Activated naive CD4-positive, alpha-beta T cell treated with Interleukin-2 at 50 U/mL for 16 hours (primary cell): ENCODE data around the gene PCDH9.

Source experiments
- DNase-seq: peaks from one replicate; pipeline ENCODE4 v3.0.0-alpha.2; 2020

The PCDH9 gene

GRCh38 chr13:67229481-67230403 lies at the start of gene PCDH9:
PCDH9 (minus strand) TSS chr13:67230336; CDS start chr13:67228440, 1,896 bp downstream.
- DNase-seq = no peak

DNA sequence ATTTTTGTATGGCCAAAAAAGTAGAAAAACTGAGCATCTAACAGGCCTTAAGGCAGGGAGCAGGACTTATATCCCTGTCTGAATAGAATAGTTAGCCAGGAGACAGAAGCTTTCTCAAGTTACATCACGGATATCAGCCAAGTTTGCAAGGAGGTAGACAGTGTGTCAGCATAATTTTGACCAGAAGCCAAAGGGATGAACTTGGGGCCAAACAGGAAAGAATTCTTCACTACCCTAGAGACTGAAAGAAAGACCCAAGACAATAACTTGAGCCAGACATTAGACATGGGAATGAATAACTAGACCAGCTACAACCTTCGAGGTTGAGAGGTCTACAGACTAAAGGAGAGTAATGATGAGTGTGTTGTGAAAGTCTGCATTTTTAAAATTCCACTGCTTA lies 48.1 kb upstream of the PCDH9 start:
- DNase-seq = no peak

DNA sequence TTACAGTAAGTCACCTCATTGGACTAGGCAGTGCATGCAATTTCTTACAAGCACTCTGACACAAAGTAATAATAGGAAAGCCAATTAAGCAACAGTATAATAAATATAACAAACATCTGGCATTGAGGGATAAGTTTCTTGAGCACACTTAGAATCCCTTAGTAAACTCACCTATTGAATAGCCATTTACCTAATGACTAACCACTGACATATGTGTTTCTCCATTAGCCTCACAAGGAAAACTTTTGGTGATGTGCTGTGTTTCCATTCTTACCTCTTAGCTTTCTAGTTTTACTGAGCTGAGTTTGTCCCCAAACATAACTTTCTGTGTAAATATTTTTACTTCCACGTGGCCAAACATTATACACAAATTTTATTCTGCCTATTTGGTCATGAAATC lies 47.4 kb upstream of the PCDH9 start:
- DNase-seq = no peak

DNA sequence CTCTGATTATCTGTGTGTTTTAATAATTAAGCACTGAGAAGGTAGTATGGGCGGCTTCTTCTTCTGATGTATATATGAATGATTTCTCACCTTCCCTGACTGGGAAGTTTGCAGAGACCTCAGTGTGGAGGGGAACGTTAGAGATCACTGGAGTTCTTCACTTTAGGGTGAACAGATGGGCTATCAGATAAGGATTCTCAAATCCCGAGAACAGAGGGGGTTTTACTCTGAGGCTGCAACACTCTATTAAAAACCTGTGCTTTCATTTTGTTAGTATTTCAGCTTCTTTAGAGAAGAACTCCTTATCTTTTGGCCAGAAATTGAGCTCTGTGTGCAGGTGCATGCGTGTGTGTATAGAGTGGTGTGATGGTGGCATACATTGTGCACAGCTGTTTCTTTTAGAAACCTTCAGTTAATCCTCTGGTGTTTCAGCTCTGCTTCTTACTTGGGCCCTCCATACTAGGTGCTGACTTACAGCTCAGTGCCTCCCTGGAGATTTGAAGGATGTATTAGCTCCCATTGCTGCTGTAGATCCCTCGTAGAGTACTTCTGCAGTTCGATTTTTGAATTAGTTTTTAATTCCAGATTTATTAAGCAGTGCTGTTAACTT lies 45.3 kb upstream of the PCDH9 start:
- DNase-seq = no peak

GRCh38 chr13:67273001-67273400 lies 42.9 kb upstream of the PCDH9 start:
- no peak for DNase-seq

DNA sequence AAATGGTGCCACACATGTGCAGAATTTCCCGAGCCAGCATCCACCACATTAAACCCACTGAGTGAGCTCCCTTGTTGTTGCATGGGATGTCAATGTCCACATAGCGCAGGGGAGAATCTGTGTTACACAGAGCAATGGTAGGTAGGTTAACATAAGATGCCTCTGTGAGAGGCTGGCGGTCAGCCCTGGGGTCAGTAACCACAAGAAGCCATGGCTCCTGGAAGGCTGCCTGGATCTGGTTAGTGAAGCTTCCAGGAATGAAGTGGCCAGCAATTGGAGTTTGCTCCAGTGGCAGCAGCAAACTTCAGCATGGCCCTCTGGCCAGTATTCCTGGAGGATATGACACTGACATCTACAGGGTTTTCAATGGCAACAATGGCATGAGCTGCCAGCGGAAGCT lies 37.0 kb upstream of the PCDH9 start:
- no peak for DNase-seq

DNA sequence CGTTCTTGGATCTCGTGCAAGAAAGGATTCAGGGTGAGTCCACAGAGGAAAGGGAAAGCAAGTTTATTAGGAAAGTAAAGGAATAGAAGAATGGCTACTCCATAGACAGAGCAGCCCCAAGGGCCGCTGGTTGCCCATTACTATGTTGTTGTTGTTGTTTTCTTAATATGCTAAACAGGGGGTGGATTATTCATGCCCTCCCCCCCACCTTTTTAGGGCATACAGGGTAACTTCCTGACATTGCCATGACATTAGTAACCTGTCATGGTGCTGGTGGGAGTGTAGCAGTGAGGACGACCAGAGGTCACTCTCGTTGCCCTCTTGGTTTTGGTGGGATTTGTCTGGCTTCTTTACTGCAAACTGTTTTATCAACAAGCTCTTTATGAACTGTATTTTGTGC lies 29.1 kb upstream of the PCDH9 start:
- DNase-seq = no peak

GRCh38 chr13:67258482-67258881 lies 28.3 kb upstream of the PCDH9 start:
- no peak for DNase-seq

GRCh38 chr13:67238861-67239260 lies 8.7 kb upstream of the PCDH9 start:
- no peak for DNase-seq

DNA sequence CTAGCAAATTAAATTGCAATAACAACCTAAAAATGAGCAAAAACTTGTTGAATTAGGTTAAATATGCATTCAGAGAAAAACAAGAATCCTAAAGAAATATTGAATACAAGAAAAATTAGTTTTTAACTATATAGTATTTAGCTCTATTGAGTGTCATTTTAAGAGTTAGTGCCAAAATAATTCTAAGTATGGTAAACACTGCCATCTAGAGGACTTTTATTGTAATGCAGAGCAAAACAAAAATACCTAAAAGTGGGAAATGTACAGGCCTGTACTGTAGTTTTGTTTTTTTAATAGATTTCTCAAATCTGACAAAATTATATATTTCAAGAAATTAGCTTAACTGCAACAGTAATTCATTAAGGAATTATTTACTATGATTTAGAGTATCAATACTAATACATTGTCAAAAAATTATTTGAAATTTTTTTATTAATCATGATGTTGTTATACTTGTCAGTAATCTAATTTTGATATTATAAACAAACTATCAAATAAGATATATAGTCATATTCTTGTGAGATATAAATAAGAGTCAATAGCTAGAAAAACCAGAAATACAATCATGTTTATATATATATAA lies 8.2 kb upstream of the PCDH9 start:
- DNase-seq = no peak

GRCh38 chr13:67235265-67235664 lies 5.1 kb upstream of the PCDH9 start:
- no peak for DNase-seq

GRCh38 chr13:67232384-67232783 lies 2.2 kb upstream of the PCDH9 start:
- DNase-seq = no peak

DNA sequence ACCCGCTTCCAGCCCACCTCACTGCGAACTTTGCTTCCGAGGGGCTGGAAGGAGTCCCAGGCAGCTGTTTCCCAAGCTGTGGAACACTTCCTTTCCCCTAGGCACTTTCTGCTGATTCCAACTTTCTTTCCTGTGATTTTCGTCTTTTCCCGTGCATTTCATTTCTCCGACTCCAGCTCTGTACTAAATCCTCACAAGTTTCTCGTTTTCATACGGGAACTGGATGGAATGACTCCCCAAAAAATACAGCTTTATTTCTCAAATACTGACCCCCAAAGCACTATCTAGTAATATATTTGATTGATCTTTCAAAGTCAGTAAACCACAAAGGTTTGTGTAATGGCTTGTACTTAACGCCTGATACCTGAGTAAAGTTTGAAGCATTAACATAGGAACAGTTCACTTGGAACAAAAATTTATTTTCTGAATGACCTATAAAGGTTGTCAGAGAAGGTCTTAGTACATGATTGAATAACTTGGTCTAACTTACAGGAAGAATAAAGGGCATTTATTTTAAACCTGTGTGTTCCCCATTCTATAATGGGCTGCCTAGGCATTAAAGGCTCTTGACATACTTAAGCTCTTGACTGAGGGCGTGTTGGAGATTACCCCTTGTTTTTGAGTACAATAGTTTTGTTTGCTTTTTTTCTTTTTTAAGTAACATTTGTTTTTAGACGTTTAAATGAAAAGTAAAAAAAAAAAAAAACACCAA lies 1.3 kb upstream of the PCDH9 start:
- DNase-seq = no peak

- peak; percentile 89 for DNase-seq
These were observed 510 bp upstream of the PCDH9 start for GRCh38 chr13:67230404-67231288.

DNA sequence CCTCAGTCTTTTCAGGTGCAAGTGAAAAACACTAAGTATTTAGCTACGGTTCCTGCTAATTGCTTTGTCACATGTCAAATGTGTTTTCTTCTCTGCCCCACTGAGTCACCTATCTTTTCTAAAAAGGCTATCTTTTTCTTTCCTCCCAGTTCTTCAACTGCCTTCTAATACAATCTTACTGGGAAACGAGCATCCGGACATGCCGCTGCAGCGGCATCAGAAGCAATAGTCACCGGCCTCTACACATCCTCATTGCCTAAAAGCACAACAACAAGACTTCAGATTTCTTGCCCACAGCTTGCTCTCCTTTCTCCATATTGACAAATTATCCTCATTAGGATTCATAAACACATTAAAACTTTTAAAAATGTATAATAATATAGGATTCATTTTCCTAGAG lies 1.2 kb downstream of the PCDH9 start:
- no peak for DNase-seq

DNA sequence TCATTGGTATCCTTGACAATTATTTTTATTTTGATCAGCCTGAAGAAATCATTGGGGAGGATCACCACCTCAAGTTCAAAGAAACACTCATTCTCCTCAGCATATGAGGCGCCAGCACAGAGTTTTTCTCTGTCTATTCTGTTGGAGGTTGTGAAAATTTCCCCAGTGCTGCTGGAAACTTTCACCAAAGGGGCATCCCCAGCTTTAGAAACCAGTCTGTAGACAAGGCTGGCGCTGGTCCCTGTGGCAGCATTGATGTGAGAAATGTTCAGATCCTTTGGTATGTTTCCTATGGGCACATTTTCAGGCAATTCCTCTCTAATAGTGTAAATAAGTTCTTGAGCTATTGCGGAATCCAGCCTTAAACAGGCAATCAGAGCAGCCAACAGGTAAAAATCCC lies 2.1 kb downstream of the PCDH9 start:
- no peak for DNase-seq

- no peak for DNase-seq
These were observed 2.8 kb downstream of the PCDH9 start for GRCh38 chr13:67227131-67227983.

DNA sequence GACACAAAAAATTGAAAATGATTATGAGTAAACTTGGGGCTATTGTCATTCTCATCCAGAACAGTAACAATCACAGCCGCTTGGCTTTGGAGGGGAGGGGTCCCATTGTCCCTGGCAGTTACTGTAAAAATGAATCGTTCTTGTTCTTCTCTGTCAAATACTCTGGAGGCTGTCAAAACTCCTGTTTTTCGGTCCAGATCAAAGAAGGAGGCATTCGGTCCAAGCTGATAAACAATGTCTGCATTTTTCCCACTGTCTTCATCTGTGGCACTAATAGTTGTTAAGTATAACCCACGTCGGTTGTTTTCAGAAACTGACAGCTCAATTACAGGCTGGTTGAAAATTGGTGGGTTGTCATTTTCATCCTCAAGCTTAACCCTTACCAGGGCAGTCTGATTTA lies 3.4 kb downstream of the PCDH9 start:
- DNase-seq = no peak

- DNase-seq = no peak
These were observed 4.6 kb downstream of the PCDH9 start for GRCh38 chr13:67225252-67226159.

- peak; percentile 29 for DNase-seq
These were observed 5.8 kb downstream of the PCDH9 start for GRCh38 chr13:67224148-67224846.
